ENCODE results near the gene C1orf174.
"Not testable (repeated sequence)": the region's sequence is repeated elsewhere in the genome, so short reads cannot be mapped to it uniquely, and the experiment has no call there.

The C1orf174 gene

DNA sequence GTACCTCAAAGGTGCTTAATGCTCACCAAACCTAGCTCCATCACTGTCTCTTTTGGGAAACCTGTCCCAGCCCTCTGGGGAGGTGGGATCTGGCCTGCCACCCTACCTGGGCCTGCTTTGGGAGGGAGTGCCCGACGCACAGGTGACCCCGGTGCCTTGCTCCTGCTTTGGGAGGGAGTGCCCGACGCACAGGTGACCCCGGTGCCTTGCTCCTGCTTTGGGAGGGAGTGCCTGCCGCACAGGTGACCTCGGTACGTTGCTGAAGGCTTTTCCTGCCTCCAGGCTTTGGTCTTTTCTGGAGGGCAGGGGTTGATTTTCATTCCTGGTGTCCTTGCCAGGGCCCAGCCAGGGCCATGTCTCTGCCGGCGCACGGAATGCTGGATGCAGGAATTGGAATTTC is 25.2 kb upstream of the C1orf174 start:
- ATAC-seq = no peak

DNA sequence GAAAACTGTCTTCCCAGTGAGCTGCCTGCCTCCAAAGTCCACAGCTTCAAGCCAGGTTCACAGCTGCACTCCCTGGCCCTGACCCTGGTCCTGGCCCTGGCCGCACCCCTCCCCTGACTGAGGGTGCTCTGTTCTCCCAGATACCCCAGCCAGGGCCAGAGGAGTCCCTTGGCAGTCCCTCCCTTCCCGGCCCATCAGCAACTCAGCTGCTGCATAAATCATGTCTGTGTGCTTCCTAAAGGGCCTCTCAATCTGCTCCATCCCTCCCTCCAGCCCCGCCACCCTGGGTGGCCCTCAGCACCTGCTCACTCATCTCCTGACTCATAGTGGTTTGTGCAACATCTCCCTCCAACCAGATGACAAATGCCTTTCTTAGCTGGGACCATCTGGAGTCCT is 24.8 kb upstream of the C1orf174 start:
- ATAC-seq = no peak

DNA sequence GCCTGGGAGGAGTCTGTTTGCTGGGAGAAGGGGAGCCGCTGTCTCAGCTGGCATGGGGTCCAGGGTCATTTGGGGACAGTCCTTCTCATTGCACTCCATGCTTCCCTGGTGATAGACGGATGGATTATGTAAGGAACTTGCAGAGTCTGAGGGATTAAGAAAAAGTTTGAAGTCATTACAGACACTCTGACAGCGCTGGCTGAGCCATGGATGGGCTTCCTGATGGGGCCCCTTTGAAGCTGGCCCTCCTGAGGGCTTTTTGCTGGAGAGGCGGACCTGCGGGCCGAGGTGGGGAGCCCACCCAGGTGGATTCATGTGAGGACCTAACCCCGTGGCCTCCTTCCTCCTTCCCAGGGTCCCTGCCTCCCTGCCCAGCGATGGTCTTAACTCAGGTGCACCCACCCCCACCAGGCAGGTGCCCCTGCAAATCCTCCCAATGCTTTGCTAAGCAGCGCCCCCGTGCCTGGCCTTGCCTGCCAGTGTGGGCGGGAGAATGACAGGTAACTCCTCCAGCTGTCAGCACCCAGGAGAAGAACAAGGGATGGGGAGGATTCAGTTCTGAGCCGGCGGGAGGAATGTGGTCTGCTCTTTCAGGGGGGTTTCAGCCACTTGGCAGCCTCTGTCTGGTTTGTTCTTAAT is 24.2 kb upstream of the C1orf174 start:
- no peak for ATAC-seq

DNA sequence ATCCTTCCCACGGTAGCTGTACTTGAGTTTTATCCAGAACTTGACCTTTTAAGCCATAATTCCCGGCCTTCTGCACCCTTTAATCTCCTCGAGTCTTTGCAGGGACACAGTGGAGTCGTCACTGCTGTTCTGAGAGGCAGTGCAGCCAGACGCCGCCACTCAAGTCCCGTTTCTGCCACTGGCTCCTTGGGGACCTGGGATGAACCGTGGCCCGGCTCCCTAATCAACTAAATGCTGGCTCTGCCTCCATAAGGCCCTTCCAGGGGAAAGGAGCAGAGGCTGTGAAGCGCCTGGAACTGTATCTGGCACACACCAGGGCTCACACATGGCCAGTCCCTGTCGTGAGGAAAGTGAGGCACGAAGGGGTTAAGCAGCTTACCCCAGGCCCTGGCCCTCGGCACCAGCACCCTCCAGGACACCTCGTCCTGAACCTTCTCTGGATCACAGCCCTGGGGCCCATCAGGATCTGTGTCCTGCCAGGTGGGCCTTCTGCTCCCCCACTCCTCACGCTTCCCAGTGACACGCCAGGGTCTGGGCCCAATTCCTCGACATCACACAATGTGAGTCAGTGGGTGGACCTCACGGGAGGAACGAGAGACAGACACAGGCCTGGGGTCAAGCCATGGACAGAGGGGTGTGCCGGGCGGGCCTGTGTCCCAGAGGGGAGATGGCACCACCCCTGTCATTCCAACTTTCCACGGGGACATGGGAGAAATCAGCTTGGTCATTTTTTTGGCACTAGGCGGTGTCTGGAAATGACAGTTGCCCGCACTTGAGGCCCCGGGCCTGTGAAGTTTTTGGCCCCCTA is 23.5 kb upstream of the C1orf174 start:
- no peak for ATAC-seq

DNA sequence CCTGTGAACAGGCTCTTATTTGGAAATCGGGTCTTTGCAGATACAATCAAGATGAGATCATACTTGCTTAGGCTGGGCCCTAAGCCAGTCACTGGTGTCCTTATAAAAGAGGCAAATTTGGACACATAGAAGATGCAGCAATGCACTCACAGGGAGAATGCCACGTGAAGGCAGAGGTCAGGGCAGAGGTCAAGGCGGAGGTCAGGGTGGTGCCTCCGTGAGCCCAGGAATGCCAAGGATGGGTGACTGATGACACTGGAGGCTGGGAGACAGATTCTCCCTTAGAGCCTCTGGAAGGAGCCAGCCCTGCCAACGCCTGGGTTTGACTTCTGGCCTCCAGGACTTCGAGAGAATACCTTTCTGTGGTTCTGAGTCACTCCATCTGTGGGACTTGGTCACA is 22.8 kb upstream of the C1orf174 start:
- no peak for ATAC-seq

DNA sequence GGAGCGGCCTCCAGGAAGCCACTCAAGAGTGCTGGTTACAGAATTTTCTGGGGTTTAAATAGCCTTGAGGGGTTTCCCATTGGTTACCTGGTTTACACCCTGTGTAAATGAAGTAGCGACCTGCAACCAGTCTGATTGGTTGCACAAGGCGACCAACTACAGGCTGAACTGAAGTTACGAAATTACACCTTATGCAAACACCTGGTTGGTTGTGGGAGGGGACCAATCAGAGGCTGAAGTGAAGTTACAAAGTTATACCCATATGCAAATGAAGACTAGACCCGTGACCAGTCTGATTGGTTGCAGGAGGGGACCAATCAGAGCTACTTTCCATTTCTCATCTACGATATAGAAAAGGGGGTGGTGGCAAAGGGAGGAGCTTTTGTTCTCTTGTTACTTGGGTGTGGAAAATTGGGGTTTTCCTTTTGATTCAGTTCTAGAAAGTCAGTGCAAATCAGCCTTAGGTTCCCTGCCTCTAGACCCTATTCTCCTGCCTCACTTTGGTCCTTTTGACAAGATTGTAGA is 22.2 kb upstream of the C1orf174 start:
- ATAC-seq = peak; percentile 80 to 84

DNA sequence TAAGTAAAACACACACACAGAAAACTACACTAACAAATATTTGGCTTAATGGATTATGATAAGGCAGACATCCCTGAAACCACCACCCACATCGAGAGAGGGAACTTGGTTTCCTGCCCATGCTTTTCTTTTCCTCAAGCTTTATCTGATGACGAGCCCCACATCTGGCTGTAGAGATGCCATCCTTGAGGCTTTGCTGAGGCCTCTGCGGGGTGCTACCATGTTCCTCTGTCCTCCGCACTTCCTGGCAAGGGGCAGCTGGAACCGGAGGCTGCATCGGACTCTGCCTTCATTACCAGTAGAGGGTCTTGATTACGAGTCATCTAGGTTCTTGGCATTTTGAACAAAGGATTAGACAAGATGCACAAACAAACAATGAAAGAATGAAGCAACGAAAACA is 21.7 kb upstream of the C1orf174 start:
- ATAC-seq = no peak

DNA sequence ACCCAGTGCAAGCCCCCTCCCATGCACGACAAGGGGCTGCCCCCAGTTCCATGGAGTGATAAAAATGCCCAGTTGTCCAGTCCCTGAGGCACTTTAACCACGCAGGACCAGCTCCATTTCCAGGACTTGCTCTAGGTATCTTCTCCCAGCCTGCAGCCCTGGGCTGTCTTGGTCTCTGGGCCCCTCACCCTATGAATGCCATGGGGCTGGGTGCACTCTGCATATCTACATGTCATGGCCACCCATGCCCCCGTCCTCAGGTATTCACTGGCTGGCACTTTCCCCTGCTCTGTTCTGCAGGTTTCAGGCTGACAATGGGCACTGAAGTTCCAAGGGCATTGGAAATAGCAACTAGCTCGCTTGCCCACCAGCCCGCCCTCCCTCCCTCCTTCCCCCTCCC is 19.6 kb upstream of the C1orf174 start:
- no peak for ATAC-seq

DNA sequence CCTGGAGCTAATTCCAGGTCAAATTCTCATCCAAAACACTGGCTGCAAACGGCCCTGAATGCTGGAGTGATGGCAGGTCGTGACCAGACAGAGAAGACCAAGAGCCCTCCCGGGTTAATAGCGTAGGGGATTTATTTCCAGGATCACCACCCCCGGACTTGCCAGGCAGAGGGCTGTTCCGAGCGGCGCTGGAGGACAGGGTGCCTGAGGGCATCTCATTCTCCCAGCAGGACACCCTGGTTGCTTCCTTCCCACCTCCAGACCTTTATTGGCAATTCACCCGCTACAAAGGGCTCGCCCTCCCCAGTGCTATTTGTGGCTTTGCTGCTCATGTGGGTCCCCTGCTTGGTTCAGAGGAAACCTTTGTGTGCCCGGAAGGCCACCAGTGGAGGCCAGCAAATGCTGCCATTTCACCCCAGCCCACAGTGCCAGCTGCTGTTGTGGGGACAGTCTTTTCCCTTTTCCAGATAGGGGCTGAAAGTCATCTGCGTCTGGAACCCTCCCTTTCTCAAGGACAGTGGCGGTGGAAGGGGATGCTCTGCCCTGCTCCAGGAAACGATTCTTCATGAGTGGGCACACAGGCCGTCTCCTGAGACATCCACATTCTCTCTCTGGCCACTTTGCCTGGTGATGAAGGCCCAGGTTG is 19.0 kb upstream of the C1orf174 start:
- no peak for ATAC-seq

DNA sequence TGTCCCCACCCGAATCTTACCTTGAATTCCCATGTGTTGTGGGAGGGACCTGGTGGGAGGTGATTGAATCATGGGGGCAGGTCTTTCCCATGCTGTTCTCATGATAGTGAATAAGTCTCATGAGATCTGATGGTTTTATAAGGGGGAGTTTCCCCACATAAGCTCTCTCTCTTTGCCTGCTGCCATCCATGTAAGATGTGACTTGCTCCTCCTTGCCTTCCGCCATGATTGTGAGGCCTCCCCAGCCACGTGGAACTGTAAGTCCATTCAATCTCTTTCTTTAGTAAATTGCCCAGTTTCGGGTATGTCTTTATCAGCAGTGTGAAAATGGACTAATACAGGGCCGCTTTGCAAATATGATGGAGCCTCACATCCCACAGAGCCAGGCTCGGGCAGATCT is 18.3 kb upstream of the C1orf174 start:
- not testable (repeated sequence) for ATAC-seq

DNA sequence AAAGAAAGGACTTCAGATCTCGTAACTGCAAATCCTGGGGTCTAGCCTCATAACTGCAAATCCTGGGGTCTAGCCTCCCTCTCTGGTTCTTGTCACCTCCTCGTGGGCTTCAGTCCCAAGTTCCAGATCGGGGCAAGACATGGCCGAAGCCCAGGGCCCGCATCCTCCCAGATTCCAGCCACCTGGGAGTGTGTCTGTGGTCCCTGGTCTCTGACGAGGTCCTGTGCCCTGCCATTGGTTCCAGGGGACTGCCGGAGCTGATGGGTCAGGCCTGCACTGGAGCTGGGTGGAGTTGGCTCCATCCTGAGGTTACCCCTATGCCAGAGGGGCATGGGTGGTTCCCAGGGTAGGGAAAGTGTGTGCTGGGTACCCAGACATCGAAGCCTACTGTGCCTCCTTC is 17.7 kb upstream of the C1orf174 start:
- ATAC-seq = no peak

DNA sequence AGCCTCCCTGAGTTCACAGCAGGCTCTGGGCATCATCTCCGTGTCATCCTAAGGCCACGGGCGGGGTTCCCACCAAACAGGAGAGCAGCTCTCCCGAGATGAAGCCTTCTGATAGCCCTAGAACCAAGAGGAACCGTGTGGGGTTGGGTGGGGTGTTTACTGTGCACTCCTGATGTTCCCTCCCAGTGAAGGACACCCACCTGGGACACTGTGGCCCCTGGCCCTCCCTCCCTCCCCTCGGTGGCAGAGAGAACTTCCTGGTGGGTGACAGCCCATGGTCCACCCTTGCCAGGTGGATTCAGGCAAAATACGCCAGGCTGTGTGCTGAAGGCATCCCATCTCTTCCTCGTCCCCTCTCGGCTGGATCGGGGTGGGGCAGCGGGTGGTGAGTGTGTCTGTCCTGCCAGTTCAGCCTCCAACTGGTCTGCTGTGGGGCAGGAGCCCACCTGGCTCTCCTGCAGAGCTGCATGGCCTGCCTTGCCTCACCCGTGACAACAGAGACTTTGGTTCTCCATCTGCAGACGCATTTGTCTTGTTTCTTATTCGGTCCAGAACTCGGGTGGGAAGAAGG is 15.6 kb upstream of the C1orf174 start:
- ATAC-seq = no peak

DNA sequence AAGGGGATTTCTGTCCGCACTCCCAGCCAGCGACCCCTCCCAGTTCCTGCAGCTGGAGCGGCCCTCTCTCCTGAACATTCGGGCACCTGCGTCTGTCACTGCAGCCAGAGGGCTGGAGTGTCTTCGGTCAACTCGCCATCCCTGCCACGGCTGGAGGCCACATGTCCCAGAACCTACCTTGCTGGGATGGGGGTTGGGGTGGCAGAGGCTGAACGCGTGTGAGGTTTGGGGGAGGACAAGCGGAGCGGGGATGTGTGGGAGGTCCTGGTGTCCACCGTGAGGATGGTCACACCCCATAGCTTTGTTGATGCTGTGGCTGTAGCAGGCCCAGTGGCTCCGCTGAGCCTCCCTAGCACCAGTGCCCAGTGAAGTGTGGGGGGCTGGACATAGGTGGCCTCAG is 14.8 kb upstream of the C1orf174 start:
- no peak for ATAC-seq

DNA sequence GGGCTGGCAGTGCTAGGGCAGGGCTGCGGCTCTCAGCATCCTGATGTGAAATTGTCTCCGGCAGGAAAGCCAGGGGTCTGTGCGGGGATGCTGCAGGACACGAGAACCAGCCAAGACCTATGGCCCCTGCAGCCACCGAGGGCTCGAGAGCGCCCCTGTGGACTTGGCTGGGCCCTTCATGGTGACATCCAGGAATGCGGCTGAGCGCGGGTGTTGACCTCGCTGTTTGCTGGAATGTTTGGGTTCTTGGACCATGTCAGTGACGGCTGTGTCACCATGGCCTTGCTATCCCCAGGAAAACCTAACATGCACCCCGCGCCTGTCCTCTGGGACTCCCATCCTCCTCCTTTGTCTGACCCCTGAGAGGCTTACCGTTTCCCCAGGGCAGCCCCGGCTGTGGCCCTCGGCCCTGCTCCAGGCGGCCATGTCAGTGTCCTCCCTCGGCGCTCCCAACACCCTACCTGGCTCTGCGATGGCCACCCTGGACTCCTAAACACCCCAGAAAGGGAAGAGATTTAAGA is 14.3 kb upstream of the C1orf174 start:
- no peak for ATAC-seq

DNA sequence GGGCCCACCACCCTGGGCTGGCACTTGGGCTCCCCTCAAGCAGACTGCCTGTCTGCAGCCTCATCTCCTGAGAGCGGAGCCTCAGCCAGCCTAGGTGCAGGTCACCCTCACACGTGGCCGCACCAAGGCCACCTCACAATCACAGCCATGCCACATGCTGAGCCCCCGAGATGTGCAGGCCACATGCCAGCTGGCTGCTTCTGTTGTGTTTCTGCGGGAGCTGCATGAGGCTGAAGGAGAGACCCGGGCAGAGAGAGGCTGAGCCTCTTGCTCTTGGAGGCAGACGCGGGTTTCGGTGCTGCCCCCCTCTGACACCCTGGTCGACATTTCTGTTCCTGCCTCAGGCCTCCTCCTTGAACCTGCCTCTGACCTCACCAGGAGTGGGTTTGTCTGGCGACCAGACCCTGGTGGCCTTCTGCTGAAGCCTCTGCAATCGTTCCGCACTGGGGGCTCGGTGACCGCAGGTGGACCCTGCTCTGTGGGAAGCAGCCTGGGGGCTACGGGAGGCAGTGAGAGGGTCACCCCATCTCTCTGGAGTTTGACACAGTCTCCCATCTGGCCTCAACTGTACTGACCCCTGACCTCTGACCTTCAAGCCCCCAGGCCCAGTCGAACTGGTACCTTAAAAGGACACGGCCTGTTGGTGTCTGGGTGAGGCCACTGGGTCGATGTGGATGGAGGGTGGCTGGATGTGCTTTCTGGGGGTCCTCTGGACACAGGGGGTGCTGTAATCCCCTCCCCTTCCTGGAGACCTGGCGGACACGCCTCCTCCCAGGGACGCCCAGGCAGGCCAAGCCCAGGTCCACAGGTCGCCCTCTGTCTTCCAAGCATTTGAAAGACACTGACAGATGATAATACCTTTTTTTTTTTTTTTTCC is 13.0 kb upstream of the C1orf174 start:
- no peak for ATAC-seq

DNA sequence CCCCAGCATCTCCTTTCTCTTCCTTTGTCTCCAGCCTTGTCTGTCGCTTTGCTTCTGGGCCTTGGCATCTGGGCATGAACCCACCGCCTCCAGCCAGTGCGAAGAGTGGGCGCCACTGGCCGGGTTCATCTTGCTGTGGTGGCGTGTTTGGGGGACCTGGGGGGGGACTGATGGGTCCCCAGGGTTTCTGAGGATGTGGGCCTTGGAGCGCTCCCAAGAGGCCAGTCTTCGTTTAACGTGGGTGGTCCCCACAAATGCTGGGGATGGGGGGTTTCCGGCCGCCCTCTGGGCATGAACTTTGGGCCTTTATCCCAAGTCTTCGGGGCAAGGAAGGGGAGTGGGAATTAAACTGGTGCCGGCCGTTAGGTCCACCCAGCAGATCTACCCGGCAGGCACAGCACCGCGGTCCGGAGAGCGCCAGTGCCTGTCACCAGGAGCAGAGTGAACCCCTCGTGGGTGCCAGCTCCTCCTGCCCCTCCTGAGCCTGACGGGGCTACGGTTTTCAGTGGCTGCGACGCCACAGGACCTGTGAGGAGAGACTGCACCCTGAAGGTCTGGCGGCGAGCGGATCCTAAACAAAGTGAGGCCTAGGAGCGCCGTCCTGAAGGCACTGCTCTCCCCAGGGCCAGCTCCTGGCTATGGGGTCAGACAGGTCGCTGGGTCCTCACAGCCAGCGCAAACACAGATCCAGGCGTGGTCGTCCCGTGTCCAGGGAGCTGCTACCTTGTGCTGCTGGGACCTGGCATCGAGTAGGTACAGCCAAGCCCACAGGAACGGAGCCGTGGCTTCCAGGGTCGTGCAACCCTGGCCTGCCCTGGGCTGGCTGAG is 12.1 kb upstream of the C1orf174 start:
- no peak for ATAC-seq

DNA sequence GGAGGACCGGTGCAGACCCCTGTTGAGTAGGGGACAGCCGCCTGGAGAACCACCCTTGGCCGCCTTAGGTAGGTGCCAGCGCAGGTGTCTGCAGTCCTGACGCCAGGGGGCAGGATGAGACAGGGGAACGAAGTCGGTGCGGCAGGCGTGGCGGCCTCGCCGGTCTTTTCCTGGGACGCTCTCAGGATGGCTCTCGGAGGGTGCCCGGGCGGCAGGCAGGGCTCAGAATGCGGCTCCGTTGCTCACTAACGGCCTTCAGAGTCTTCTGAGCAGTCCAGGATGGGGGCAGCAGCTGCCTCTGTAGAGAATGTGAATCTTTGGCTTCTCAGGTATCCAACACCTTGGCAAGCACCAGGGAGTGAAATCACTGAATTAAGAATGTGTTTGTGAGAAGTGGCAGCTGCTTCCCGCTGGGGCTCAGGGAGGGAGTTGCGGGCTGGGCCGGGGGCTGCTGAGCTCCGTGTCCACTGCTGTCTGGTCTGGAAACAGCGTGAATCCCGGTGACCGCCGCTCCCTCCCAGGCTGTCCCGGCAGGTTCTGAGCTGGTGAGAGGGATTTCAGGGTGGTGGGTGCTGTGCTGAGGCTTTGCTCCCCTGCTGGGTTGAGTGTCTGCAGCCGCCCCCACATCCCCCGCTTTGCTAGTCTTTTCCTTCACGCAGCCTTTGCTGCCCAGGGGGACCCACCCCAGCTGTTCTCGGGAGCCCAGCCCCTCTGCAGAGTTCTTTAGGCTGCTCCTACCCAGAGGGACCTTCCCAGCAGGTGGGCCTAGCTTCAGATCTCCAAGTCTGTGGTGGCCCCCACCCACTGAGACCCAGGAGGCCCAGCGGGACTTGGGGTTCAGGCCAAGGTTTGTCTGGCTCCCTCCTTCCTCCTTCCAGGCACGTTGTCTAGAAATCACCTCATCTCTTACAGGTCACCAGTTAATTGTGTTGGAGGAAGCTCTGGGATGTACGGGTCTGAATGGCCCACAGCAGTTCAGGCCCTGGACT is 11.1 kb upstream of the C1orf174 start:
- ATAC-seq = peak; percentile 77 to 84

DNA sequence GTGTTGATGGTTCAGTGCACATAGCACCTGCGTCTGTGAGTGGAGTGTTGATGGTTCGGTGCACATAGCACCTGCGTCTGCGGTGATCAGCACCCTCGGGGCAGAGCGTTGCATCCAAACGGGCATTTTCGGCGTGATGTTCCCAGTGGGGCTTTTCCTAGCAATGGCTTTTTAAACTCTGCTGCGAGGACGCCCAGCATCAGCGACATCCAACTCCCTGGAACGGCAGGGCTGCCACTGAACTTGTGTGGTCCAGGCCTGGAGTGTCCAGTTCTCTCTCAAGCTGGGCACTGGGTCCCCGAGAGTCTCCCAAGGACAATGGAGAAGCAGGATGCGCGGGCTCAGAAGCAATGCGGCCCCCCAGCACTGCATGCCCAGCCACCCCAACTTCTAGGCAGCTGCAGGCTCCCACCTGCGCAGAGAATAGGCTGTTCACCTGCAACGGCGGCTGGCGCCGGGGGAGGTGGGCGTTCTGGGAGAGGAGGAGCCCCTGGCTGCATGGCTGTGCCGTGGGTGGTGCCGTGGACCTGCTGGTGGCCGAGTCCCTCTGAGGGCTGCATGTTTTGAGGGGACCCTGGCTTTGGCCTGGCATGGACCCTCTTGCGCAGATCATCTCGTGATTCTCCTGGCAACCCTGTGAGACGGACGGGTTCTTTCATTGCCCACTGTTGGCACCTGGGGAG is 10.1 kb upstream of the C1orf174 start:
- ATAC-seq = no peak

DNA sequence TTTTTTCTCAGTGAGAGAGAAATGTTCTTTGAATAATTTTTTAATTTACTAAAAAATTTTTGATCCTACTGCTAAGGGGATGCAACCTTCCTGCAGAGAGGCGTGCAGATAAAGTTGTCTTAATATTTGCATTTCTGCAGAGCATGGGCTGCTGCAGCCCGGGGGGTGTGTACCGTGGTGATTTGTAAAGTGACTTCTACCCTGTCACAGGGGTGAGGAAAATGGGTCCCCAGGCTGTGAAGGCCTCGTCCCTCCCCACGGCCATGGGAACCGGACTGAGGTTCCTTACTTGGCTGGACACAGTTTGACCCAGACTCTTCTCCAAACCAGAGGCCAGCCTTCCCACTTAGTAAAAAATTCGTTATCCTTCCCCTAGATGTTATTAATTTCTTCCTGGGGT is 9.5 kb upstream of the C1orf174 start:
- no peak for ATAC-seq
